Psoas muscle (tissue), 8 donors: Measurements from ENCODE around the gene NDST1. TPM values are rescaled to one million over a fixed set of nuclear protein-coding genes. Genes with fewer than 3 reads are reported as not detected.

Experiments used
- ATAC-seq, 4 donors: fragments of 200-7000 bp; cut with Tn5 transposase; one replicate each; pipeline ENCODE4 v1.9.1; 2020; ENCODE audit warnings: moderate library complexity in 3 of 4, mild to moderate bottlenecking in 2 of 4
- DNase-seq, 2 donors: peaks; one replicate each; pipeline ENCODE4 v3.0.0-alpha.2; 2020
- H3K27ac ChIP-seq: fragments of 200-600 bp; one replicate; pipeline ENCODE4 v1.8.0; 2022
- H3K27me3 ChIP-seq, 3 donors: fragments of 200-600 bp in 1 of 3; one replicate each; pipeline versions ENCODE4 v1.6.1 to v1.8.0; 2013 to 2022; ENCODE audit warnings: low read length in 2 of 3, mild to moderate bottlenecking in 2 of 3, moderate library complexity in 1 of 3; ENCODE audit not compliant: insufficient read depth in 3 of 3
- H3K36me3 ChIP-seq, 2 donors: fragments of 200-600 bp in 1 of 2; one replicate each; pipeline versions ENCODE4 v1.6.1 to v1.8.0; 2013 to 2022; ENCODE audit warnings: low read depth in 1 of 2, mild to moderate bottlenecking in 1 of 2, moderate library complexity in 1 of 2; ENCODE audit not compliant: insufficient read depth in 1 of 2
- H3K4me1 ChIP-seq: fragments of 200-600 bp; one replicate; pipeline ENCODE4 v1.8.0; 2022
- H3K4me3 ChIP-seq: fragments of 200-600 bp; one replicate; pipeline ENCODE4 v1.8.0; 2022; ENCODE audit warnings: mild to moderate bottlenecking
- H3K9me3 ChIP-seq: fragments of 200-600 bp; one replicate; pipeline ENCODE4 v1.8.0; 2022
- WGBS, 3 donors: extraction: QIAGEN DNeasy Blood & Tissue Kit; methylation state at CpG; one replicate each; pipeline versions ENCODE4 v1.1.6 to v1.1.7; 2013; 5-methylcytosine and 5-hydroxymethylcytosine counted together
- intact Hi-C, 2 donors: fragments of 100-400 bp; cut with DNase I; formaldehyde crosslinking; loops; one replicate each; pipeline versions ENCODE4 v1.11.0 to v1.14.2; 2022
- polyA plus RNA-seq, 3 donors: library from polyadenylated mRNA; stranded (reverse); fragments of 200-250 nt; gene quantifications; one replicate each; pipeline ENCODE4 v1.2.3, GENCODE V29; 2013
- total RNA-seq, 4 donors: library from RNA; stranded (reverse); fragmentation: NEBNext Ultra II Directional in 2 of 4; extraction: Animal tissue kit (Norgen Biotek cat#: 25700) in 2 of 4; gene quantifications; one replicate each; pipeline versions ENCODE4 v1.2.1 to v1.2.4, GENCODE V29; 2021 to 2023
- TF ChIP-seq, protein P1 (sequence below): fragments of 200-600 bp; IDR thresholded peaks from one replicate; pipeline ENCODE4 v1.8.0; 2022; ENCODE audit warnings: antibody characterized with exemption
- donor health status: healthy with polysubstance abuse.
- donor health status: DM: no; HTN: no; CAD: no; lungs with moderate emphysema.
- donor health status: Bipolar disorder and iron deficiency.
- donor health status: healthy.
- donor health status: DM: yes; HTN: yes; CAD: no.
- donor health status: DM: no; HTN: no; CAD: no.
- donor health status: DM: no; HTN: no; CAD: no.
- donor health status: DM: yes; HTN: yes; CAD: no.

NDST1 gene
- total and polyA plus RNA-seq, 7 donors = 11.0 to 40.2 (median 30.1) TPM

DNA sequence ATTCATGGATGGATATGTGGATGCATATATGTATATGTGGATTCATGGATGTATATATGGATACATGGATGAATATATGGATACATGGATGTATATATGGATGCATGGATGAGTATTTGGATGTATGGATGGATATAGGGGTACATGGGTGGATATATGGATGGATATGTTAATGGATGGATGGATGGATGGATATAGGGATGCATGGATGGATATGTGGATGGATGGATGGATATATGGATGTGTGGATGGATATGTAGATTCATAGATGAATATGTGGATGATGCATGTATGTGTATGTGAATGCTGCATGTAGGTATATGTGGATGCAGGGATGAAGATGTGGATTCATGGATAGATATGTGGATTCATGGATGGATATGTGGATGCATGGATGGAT, 79.1 kb downstream of the NDST1 start:
- TF ChIP-seq, protein P1, sequence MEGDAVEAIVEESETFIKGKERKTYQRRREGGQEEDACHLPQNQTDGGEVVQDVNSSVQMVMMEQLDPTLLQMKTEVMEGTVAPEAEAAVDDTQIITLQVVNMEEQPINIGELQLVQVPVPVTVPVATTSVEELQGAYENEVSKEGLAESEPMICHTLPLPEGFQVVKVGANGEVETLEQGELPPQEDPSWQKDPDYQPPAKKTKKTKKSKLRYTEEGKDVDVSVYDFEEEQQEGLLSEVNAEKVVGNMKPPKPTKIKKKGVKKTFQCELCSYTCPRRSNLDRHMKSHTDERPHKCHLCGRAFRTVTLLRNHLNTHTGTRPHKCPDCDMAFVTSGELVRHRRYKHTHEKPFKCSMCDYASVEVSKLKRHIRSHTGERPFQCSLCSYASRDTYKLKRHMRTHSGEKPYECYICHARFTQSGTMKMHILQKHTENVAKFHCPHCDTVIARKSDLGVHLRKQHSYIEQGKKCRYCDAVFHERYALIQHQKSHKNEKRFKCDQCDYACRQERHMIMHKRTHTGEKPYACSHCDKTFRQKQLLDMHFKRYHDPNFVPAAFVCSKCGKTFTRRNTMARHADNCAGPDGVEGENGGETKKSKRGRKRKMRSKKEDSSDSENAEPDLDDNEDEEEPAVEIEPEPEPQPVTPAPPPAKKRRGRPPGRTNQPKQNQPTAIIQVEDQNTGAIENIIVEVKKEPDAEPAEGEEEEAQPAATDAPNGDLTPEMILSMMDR = no peak
- H3K36me3 ChIP-seq = no peaks in the 10 kb centered on the region
- no peaks in the 10 kb centered on the region for H3K27me3 ChIP-seq
- no peak for ATAC-seq
- DNase-seq = no peak
- H3K9me3 ChIP-seq = no peaks in the 10 kb centered on the region
- intact Hi-C loops = loop anchor here in 1 of 2 donors (5.0 kb wide), 1 partner anchor 65 kb away; no protein-coding TSS in a partner anchor
- no peak overlapping the region for H3K4me3 ChIP-seq
- no peak overlapping the region for H3K27ac ChIP-seq
- peaks cover 36% of the 10 kb centered on the region for H3K4me1 ChIP-seq

DNA sequence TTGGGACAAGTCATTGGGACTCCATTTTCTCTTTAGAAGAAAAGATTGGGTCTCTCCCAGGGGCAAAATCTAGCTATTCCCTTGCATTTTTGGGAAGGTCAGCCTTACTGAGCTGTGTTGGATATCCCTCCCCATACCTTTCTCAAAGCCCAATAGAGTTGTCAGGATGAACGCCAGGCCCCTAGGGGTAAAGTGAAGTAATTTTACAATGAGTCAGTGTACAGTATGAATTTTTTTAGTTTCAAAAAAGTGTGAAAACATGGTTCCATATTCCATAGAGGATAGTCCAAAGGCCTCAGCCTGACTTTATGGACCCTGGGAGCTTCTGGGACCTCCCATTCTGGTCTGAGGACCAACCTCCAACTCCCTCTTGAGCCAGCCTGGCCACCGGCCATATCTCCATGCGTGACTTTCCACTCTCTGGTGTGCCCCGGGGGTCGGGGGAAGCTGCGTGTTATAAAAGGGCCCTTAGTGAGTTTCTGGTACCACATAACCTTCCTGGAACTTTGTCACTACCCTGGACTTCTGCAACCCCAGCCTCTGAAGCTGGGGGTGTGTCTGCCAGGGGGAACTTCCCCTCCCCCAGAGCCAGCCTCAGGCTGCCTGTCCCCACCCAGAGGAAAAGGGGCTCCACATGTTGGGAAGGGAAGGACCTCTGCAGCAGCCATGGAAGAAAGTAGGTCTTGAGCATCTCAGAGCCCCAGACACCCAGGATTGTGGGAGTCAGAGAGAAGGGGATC, 80.1 kb downstream of the NDST1 start:
- no peak for ATAC-seq

DNA sequence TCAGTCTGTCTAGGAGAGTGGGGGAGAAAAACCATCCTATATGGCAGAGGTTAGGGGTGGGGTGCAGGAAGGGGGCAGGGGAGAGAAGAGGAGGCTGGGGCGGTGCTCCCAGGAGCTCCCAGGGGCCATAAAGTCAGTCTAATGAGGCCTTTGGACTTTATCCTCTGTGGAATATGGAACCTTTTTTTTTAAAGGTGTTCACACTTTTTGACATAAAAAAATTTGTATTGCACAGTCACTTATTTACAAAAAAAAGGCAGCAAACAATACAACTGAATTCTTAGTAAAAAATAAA, 80.6 kb downstream of the NDST1 start:
- 92 to 100% (median 100%) methylated on average over 1 of the region's 1 CpG for WGBS, 3 donors
- no peaks in the 10 kb centered on the region for H3K9me3 ChIP-seq
- no peaks in the 10 kb centered on the region for H3K27me3 ChIP-seq
- H3K4me1 ChIP-seq = peaks cover 39% of the 10 kb centered on the region
- H3K36me3 ChIP-seq = no peaks in the 10 kb centered on the region
- H3K27ac ChIP-seq = no peak overlapping the region
- ATAC-seq = no peak
- TF ChIP-seq, protein P1 = no peak
- no peak for DNase-seq
- no peak overlapping the region for H3K4me3 ChIP-seq
- intact Hi-C loops = loop anchor here in 1 of 2 donors (5.0 kb wide), 1 partner anchor 64 kb away; no protein-coding TSS in a partner anchor

More for the DNA sequence above, 80.1 kb downstream of the NDST1 start:
- WGBS, 3 donors = 47 to 55% (median 50%) methylated on average over 6 of the region's 6 CpGs
- DNase-seq = no peak
- peaks cover 35% of the 10 kb centered on the region for H3K4me1 ChIP-seq
- intact Hi-C loops = loop anchor here in 1 of 2 donors (5.0 kb wide), 1 partner anchor 64 kb away; no protein-coding TSS in a partner anchor
- TF ChIP-seq, protein P1 = no peak
- no peaks in the 10 kb centered on the region for H3K27me3 ChIP-seq
- H3K27ac ChIP-seq = peak overlapping the region; percentile 16
- no peaks in the 10 kb centered on the region for H3K36me3 ChIP-seq
- H3K4me3 ChIP-seq = no peak overlapping the region
- no peaks in the 10 kb centered on the region for H3K9me3 ChIP-seq

DNA sequence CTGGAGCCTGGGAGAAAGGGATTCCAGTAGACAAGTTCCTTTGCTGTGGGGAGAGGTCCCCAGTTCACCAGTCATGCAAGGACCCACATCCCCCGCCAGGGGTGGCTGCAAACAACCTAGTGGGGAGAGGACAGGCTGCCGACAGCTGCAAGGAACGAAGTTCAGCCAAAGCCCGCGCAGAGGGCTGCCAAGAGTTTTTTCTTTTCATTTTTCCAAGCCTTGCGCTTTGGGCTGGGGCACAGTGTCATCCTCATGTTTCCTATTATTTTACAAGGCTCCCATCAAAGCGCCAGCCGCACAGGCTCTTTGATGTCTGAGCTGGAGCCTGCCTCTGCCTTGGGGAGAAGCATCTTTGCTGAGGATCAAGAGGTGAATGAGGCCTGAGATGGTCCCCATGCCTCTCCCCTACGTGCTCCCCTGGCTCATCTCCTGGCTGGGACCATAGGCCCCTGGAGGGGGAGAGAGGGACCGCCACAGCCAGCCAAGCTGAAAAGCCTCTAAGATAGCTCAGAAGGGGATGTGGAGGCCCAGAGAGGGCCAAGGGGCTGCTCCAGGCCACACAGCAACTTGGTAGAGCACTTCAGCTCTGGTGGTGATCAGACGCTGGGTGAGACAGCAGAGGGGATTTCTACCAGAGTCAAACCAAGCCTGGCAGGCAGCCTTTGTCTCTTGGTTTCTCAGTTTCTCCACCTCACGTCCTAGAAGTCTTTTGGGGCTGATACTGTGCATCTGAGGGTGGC, 82.1 kb downstream of the NDST1 start:
- Histone ChIP-seq H3K4me3 (no peak overlapping the region), H3K27ac (peak overlapping the region; percentile 56), H3K9me3 (no peaks in the 10 kb centered on the region), H3K4me1 (peaks cover 48% of the 10 kb centered on the region), H3K27me3 (no peaks in the 10 kb centered on the region), H3K36me3 (no peaks in the 10 kb centered on the region)
- TF ChIP-seq, protein P1 = peak; percentile 77
- WGBS, 3 donors = 15 to 19% (median 16%) methylated on average over 12 of the region's 12 CpGs
- ATAC-seq = peak; percentile 74 to 93 (median 88)
- intact Hi-C loops = loop anchor here (1.0 to 5.0 kb wide), 3 partner anchors 57 to 66 kb away; no protein-coding TSS in a partner anchor
- DNase-seq = peak; percentile 80 to 90
